ENCODE measurements around the gene C4B. TPM values are rescaled to one million over a fixed set of nuclear protein-coding genes. Genes with fewer than 3 reads are reported as not detected.
"Not testable (repeated sequence)": the region's sequence is repeated elsewhere in the genome, so short reads cannot be mapped to it uniquely, and the experiment has no call there.

The C4B gene
- 100 to 1,000 TPM in 1 of 3 donors, 10 to 100 TPM in 2; 22.4 to 207 (median 93.8) TPM for polyA plus RNA-seq

DNA sequence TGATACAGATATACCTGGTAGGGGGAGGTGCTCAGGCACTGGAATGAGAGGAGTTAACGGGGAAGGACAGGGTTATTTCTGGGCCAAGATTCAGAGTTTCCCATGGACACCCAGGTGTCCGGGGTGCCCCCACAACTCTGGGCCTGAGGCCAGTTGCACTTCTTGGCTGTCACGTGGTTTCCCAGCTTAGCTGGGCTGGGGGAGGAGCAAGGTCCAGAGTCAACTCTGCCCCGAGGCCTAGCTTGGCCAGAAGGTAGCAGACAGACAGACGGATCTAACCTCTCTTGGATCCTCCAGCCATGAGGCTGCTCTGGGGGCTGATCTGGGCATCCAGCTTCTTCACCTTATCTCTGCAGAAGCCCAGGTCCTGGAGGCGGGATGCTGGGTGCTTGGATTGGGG lies at the start of gene C4B:
TSS of gene C4B (plus strand) at position 249 of the 400 bp plus-strand sequence. CDS start at position 300, 51 bp downstream.
- whole genome bisulfite sequencing, 3 donors, result no CpG with 5 or more reads among the region's 6 CpGs
- H3K27ac ChIP-seq (ENCODE audit: low read depth, low read length), result not testable (repeated sequence)

DNA sequence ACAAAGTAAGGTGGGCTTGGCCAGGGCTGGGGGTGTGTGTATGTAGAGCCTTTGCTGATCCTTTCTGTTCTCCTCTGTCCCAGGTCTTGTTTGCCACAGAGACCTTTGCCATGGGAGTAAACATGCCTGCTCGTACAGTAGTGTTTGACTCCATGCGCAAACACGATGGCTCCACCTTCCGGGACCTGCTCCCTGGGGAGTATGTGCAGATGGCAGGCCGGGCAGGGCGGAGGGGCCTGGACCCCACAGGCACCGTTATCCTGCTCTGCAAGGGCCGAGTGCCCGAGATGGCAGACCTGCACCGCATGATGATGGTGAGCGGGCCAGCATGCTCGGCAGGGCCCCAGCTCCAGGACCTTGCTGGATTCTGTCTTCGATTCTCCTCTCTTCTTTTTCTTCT lies 48.9 kb upstream of the C4B start:
- WGBS, 3 donors, result 88 to 91% (median 89%) methylated on average over 13 of the region's 13 CpGs
- H3K27ac ChIP-seq (ENCODE audit: low read depth, low read length), result no peak overlapping the region

DNA sequence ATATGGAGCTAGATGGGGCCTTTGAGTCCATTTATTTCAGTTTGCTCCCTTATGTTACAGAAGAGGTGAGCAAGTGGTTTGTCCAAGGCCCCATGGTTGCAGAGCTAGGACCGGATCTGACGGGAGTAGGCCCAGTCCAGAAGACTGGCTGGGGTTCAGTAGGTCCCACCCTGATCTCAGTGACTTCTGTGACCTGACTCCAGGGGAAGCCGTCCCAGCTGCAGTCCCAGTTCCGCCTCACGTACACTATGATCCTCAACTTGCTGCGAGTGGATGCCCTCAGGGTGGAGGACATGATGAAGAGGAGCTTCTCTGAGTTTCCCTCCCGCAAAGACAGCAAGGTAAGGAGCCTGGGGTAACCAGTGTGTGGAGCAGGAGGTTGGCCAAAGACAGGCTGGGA lies 48.1 kb upstream of the C4B start:
- no peak overlapping the region for H3K27ac ChIP-seq (ENCODE audit: low read depth, low read length)
- WGBS, 3 donors, result 83 to 89% (median 87%) methylated on average over 7 of the region's 7 CpGs

DNA sequence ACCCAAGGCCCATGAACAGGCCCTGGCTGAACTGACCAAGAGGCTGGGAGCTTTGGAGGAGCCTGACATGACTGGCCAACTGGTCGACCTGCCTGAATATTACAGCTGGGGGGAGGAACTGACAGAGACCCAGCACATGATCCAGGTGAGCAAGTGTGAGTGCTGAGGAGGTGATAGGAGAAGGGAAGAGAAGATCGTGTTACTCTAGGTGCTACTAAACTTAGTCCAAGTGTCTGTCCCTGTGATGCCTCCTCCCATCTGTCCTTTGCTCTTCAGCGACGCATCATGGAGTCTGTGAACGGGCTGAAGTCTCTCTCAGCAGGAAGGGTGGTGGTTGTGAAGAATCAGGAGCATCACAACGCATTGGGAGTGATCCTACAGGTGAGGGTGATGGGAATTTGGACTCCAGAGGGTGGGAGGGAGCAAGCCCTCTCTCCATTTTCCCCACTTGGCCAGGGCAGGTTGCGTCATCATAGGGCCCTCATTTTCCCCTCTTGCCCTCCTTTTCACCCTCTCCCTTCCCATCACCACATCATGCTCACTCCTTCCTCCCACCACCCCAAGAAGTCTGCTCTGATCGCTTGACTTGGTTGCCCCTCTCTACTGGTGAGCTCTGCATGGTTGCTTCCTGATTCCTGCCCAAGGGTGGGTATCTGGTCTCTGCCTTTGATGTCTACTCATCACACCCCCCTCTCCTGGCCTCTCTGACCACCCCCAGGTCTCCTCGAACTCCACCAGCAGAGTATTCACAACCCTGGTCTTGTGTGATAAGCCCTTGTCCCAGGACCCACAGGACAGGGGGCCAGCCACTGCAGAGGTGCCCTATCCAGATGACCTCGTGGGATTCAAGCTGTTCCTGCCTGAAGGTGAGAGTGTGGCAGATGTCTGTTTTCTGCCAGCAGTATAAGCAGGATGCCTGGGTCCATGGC lies 47.3 kb upstream of the C4B start:
- H3K27ac ChIP-seq (ENCODE audit: low read depth, low read length), result no peak overlapping the region
- WGBS, 3 donors, result 85 to 89% (median 86%) methylated on average over 10 of the region's 10 CpGs

DNA sequence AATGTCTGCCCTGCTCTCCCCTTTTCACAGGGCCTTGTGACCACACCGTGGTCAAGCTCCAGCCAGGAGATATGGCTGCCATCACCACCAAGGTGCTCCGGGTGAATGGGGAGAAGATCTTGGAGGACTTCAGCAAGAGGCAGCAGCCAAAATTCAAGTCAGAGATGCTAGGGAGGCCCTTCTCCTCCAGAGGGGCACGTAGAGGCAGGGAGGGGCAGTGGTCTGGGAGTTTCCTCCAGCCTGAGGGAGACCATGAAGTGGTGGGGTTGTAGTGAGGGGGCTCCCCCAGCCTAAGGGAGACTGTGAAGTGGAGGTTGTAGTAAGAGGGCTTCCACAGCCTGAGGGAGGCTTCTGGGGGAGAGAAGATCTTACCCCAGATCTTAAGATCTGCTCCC lies 46.7 kb upstream of the C4B start:
- H3K27ac ChIP-seq (ENCODE audit: low read depth, low read length), result no peak overlapping the region
- WGBS, 3 donors, result 80 to 87% (median 82%) methylated on average over 3 of the region's 3 CpGs

DNA sequence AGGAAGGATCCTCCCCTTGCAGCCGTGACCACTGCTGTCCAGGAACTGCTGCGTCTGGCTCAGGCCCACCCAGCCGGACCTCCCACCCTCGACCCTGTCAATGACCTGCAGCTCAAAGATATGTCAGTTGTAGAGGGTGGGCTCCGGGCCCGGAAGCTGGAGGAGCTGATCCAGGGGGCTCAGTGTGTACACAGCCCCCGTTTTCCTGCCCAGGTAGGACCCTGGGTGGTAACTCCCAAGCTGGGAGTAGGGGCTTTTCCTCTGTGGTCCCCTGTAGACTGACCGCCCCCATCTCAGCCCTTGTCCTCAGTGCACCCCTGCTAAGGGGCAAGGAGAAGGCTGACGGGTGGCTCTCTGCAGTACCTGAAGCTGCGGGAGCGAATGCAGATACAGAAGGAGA lies 46.3 kb upstream of the C4B start:
- H3K27ac ChIP-seq (ENCODE audit: low read depth, low read length), result no peak overlapping the region
- 85 to 90% (median 85%) methylated on average over 11 of the region's 11 CpGs for WGBS, 3 donors

DNA sequence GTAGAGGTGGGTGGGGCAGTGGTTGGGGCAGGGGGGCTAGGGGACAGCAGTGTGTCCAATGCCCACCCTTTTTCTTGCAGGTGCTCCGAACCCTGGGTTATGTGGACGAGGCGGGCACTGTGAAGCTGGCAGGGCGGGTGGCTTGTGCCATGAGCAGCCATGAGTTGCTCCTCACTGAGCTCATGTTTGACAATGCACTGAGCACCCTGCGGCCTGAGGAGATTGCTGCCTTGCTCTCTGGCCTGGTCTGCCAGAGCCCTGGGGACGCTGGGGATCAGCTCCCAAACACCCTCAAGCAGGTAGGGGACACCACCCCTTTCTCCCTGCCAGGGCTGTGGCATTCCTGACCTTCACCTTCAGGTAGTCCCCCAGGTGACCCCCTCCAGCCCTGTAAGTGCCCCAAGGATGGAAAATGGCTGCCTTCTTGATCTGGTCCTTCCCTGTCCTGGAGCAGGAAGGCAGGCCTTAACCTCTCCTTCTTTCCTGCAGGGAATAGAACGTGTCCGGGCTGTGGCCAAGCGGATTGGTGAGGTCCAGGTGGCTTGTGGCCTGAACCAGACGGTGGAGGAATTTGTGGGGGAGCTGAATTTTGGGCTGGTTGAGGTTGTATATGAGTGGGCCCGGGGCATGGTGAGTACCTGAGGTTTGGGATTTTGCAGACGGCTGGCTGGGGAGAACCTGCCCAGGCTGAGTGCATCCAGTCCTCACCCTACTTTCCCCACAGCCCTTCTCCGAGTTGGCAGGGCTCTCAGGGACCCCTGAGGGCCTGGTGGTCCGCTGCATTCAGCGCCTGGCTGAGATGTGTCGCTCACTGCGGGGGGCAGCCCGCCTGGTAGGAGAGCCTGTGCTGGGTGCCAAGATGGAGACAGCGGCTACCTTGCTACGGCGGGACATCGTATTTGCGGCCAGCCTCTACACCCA lies 45.5 kb upstream of the C4B start:
- H3K27ac ChIP-seq (ENCODE audit: low read depth, low read length), result no peak overlapping the region
- WGBS, 3 donors, result 83 to 88% (median 87%) methylated on average over 23 of the region's 23 CpGs

DNA sequence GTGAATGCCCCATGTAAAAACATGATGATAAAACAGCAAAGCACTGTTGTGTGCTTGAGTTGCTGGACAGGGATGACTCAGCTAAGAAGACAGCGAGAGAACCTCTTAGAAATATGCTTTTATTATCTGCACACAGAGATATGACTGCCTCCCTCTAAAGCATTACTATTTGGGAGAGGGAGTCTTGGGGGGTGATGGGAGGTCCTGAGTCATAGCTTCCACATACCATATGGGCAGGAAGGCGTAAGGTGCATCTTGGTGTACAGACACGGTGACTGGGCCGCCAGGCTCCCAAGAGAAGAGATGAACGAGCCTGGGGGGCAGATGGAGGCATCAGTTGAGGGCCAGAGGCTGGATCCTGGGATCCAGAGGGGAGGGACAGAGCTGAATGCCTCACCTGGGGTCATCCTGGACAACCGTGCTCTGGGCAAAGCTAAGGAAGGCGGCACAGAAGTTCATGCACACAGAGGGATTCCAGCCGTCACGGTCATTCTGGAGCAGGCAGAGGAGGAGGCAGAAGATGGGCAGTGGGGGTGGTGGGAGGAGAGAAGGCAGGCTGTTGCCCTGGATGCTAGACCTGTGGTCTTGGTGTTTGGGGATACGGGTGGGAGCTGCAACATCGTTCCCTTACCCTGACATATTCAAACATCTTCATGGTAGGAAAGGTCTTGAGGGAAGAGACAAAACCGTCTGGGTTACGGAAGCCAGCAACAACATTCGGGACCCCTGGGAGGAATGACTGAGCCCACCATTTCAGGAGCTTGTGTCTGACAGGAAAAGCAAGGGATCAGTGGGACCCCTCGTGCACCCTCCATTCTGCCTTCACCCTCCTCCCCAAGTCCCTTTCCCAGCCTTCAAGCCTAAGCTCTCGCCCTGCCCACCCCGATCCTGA lies 44.6 kb upstream of the C4B start:
- WGBS, 3 donors, result 74 to 77% (median 75%) methylated on average over 17 of the region's 17 CpGs
- H3K27ac ChIP-seq (ENCODE audit: low read depth, low read length), result no peak overlapping the region

DNA sequence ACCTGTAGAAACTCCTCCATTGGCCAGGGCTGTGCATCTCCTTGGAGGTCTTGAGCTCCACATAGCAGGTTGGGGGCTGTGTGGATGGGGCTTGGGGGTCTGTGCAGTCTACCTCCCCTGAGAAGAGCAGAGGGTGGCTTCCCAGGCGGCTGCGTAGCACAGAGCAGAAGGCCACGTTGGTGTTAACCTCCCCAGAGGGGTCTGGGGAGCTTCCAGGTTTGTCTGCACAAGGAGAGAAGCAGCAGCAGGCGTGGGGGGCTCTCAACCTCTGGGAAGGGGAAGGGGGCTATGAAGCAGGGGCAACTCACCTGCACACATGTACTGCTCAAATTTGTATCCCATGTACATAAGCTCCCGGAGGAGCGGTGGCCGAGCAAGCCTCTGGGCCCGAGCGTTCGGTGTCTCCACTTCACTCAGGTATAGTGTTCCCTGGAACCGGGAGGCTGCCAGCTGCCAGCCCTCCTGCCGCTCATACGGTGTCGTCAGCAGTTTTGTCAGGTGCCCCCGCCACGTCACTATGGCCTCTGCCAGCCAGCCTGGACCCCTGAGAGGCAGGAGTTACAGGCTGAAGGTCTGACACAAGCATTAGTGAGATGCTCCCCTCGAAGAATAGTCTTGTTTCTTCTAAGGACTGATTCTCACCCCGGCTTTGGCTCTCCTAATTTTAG lies 43.9 kb upstream of the C4B start:
- 59 to 81% (median 76%) methylated on average over 18 of the region's 18 CpGs for WGBS, 3 donors

DNA sequence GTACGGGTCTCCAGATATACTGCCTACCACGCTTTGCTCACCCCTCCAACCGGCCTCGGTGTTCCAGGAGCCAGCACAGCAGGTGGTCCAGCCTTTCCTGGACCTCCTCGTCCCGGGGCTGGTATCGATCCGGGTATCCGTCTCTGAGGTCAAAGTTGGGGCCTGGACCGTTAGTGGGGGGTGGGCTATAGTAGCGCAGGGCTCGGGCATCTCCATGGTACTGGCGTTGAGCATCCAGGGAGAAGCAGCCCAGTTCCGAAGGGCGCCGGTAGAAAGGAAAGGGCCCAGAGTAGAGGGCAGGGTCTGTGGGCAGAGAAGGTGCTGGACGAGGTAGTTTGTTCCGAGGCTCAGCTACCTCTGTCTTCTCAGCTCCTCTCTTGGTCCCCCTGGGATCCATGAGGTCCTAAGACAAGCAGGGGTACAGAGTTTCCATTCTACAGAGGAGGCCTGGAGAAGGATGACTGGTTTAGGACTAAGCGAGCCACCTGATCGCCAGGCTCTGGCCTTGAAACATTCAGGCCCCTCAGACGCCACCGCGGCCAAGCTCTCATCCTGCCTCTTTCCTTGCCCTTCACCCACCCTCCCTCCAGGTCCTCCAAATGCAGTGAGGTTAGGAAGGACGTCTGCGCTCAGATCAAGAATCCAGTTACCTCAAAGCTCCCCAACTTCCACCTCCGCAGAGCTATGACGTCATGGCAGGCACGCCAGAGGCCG lies 43.2 kb upstream of the C4B start:
- 17 to 25% (median 22%) methylated on average over 29 of the region's 29 CpGs for WGBS, 3 donors
- H3K27ac ChIP-seq (ENCODE audit: low read depth, low read length), result peak overlapping the region; percentile 85

More for the DNA sequence above, 43.9 kb upstream of the C4B start:
- no peak overlapping the region for H3K27ac ChIP-seq (ENCODE audit: low read depth, low read length)

DNA sequence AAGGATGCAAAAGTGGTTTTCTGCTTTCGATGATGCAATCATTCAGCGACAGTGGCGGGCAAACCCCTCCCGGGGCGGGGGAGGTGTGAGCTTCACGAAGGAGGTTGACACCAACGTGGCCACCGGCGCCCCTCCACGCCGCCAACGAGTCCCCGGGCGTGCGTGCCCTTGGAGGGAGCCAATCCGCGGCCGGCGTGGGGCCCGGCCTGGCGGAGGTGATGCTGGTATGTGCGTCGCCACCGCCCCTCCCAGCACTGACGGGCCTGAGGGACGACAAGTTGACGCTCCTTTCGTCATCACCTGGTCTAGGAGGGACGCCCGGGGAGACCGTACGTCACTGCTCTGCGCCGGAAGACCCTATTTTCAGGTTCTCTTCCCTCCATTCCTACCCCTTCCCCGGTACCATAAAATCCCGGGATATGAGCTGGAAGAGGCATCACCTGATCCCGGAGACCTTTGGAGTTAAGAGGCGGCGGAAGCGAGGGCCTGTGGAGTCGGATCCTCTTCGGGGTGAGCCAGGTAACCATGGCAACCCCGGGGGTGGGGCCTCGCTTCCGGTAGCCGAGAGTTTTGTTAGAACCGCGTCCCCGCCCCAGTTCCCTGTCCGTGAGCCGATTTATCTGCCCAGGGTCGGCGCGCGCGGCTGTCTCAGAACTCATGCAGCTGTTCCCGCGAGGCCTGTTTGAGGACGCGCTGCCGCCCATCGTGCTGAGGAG lies 42.4 kb upstream of the C4B start, which contains the start of gene DXO:
TSS of gene DXO (minus strand) at position 146 of the 716 bp plus-strand sequence. CDS start 463 bp downstream, outside the sequence.
- WGBS, 3 donors, result 0 to 1% (median 0%) methylated on average over 61 to 62 of the region's 62 CpGs
- H3K27ac ChIP-seq (ENCODE audit: low read depth, low read length), result peak within 1 kb of the TSS; percentile 85

DNA sequence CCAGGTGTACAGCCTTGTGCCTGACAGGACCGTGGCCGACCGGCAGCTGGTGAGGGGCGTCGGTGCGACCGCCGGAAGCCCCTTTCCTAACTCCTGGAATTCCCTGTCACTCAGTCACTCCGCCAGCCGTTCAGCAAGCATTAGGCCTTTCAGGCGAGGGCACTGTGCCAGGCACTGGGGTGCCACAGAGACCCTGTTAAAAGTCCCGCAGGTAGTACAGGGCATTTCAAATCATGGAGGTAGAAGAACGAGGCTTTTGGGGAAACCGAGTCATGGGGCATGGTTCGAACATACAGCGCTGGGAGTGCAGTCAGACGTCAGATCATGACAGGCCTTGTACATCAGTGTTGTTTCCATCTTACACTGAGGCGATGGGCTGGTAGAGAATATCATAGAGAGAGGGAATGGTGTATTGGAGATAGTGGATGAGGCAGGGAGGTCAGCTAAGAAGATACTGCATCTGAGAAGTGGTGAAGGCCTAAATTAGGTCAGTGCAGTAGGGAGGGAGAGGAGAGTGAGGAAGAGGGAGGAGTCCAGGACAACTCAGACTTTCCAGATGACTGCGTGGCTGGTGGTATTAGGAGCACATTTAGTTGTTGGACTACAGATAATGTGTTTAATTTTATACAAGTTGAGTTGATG lies 41.8 kb upstream of the C4B start:
- WGBS, 3 donors, result 7 to 8% (median 7%) methylated on average over 19 of the region's 19 CpGs
- peak overlapping the region; percentile 85 for H3K27ac ChIP-seq (ENCODE audit: low read depth, low read length)

DNA sequence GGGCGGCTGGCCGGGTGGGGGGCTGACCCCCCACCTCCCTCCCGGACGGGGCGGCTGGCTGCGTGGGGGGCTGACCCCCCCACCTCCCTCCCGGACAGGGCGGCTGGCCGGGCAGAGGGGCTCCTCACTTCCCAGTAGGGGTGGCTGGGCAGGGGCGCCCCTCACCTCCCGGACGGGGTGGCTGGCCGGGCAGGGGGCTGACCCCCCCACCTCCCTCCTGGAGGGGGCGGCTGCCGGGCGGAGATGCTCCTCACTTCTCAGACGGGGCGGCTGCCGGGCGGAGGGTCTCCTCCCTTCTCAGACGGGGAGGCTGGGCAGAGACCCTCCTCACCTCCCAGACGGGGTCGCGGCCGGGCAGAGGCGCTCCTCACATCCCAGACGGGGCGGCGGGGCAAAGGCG lies 38.5 kb upstream of the C4B start:
- H3K27ac ChIP-seq (ENCODE audit: low read depth, low read length), result not testable (repeated sequence)
- WGBS, 3 donors, result 95% methylated on average over 21 to 29 of the region's 30 CpGs

DNA sequence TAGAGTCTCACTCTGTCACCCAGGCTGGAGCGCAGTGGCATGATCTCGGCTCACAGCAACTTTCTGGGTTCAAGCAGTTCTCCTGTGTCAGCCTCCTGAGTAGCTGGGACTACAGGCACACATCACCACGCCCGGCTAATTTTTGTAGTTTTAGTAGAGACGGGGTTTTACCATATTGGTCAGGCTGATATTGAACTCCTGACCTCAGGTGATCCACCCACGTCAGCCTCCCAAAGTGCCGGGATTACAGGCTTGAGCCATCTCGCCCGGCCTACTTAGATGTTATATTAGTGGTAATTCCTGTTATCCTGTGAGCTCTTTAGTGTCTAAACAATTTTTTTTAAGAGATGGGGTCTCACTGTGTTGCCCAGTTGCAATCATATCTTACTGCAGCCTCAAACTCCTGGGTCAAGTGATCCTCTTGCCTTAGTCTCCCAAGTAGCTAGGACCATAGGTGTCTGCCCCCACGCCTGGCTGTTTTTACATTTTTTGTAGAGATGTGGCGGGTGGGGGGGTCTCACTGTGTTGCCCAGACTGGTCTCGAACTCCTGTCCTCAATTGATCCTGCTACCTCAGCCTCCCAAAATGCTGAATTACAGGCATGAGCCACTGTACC lies 36.7 kb upstream of the C4B start:
- no peak overlapping the region for H3K27ac ChIP-seq (ENCODE audit: low read depth, low read length)

DNA sequence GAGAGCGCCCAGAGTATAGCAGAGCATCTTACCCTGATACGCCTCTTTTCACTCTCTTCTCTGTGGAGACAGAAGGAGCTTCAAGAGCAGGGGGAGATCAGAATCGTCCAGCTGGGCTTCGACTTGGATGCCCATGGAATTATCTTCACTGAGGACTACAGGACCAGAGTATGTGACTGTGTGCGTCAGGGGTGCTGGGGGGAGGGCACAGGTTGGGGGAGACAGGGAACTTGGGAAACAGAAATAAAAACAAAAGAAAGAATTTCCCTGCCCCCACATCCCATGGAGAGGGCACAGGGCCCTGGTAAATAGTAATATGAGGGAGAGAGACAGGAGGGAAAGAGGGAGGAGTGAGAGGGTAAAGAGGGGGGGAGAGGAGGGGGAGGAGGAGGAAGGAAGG lies 35.8 kb upstream of the C4B start:
- H3K27ac ChIP-seq (ENCODE audit: low read depth, low read length), result no peak overlapping the region
- WGBS, 3 donors, result 81 to 96% (median 92%) methylated on average over 5 of the region's 5 CpGs

More for the DNA sequence above, 36.7 kb upstream of the C4B start:
- 94 to 97% (median 95%) methylated on average over 12 of the region's 12 CpGs for WGBS, 3 donors

All from adipose tissue (tissue), 3 donors.